Omental fat pad (tissue), 4 donors: ENCODE data around the gene ZNF253. TPM values are rescaled to one million over a fixed set of nuclear protein-coding genes. Genes with fewer than 3 reads are reported as not detected.

ENCODE experiments used
- ATAC-seq: fragments of 150-250 bp; one replicate; pipeline ENCODE4 v1.9.1; 2016; ENCODE audit warnings: mild to moderate bottlenecking, moderate library complexity; ENCODE audit not compliant: low FRiP score
- DNase-seq: peaks from one replicate; pipeline ENCODE4 v3.0.0-alpha.2; 2019; ENCODE audit warnings: low spot score
- total RNA-seq, 4 donors: library from RNA; depleted of rRNA; stranded (reverse); fragments of >200 nt; gene quantifications; one replicate each; pipeline ENCODE4 v1.1.0, GENCODE V29; 2016
- TF ChIP-seq, protein P1 (sequence below), 3 donors: fragments of 450-650 bp; IDR thresholded peaks; one replicate each; pipeline ENCODE4 v1.5.1; 2016 to 2017; ENCODE audit warnings: antibody characterized with exemption in 3 of 3, mild to moderate bottlenecking in 3 of 3, moderate library complexity in 2 of 3

The ZNF253 gene
- total RNA-seq, 4 donors from 2014 or later: 3.0 to 12.8 (median 6.2) TPM

DNA sequence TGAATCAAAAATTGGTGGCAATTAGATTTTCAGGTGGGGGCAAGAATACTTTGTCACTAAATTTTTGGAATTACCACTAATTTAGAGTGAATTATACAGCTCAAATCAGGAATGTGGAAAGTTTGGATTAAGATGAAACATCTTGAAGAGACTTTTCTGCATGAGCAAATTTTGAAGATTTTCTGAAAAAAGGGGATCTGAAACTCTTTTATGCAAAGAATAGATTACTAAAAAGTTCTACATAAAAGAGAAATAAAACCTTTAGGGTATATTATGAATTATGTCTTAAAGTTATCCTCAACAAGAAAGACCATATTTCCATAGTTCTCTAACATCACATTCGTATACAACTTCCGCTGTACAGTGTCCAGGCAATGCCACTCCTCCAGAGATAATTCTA lies 71.7 kb downstream of the ZNF253 start:
- TF ChIP-seq, protein P1, sequence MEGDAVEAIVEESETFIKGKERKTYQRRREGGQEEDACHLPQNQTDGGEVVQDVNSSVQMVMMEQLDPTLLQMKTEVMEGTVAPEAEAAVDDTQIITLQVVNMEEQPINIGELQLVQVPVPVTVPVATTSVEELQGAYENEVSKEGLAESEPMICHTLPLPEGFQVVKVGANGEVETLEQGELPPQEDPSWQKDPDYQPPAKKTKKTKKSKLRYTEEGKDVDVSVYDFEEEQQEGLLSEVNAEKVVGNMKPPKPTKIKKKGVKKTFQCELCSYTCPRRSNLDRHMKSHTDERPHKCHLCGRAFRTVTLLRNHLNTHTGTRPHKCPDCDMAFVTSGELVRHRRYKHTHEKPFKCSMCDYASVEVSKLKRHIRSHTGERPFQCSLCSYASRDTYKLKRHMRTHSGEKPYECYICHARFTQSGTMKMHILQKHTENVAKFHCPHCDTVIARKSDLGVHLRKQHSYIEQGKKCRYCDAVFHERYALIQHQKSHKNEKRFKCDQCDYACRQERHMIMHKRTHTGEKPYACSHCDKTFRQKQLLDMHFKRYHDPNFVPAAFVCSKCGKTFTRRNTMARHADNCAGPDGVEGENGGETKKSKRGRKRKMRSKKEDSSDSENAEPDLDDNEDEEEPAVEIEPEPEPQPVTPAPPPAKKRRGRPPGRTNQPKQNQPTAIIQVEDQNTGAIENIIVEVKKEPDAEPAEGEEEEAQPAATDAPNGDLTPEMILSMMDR (IDR thresholded peaks at IDR 0.05): no peak
- DNase-seq (no peak), ATAC-seq (no peak)

DNA sequence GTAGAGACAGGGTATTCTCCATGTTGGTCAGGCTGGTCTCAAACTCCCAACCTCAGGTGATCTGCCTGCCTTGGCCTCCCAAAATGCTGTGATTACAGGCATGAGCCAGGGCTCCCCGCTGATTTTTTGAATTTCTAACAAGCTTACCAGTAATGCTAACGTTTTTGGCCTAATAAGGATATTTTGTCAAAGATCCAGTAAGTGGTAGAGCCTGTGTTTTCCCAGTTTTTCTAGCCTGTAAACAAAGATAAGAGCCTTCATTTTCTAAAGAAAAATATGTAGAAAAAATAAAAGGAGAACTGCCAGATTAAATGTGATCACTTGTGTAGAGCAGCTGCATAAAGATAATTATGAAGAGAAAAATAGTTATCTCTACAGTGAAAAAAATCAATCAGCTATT lies 72.8 kb downstream of the ZNF253 start:
- ATAC-seq: no peak
- TF ChIP-seq, protein P1 (IDR thresholded peaks at IDR 0.05): no peak
- DNase-seq: no peak

DNA sequence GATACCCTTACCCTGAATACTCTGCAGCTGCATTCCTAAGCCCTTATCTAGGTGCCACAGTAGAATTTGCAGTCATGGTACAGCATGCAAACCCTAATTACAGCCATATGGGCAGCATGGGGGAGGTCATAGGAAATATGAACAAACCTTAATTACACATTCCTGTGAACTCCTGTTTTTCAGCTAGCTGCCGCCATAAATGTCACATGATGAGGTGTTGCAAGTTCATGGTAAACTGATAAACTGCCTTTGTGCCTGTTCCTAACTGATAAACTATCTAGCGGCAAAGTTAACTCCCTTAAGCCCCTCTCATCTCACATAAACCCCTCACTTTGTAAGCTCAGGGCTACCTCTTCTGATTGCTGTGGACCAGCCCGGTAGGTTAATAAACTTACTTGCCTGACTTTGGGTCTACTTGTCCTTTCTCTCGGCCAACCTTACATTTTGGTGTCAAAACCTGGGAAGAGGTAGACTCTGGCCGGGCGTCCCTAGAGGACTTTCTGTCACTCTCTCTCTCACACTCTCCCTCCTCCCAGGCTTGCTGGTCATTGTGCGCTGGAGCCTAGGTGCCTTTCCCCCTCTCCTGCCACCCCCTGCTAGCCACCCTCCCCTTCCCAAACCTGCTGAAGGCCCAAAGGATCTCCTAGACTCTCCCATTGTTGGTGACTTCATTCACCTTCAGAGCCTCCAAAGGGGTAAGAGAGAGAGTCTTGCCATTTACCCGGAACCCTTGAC lies 78.3 kb downstream of the ZNF253 start:
- no peak for DNase-seq
- TF ChIP-seq, protein P1 (IDR thresholded peaks at IDR 0.05): no peak
- no peak for ATAC-seq

Other genes starting within 250 kb of the ZNF253 start
- 10 to 100 TPM in 1 of 4 donors, 1 to 10 TPM in 3; 2.2 to 10.1 (median 3.5) TPM for gene PBX4, start 247.2 kb upstream of the ZNF253 start, total RNA-seq
- gene LPAR2, start 237.7 kb upstream of the ZNF253 start, total RNA-seq: 10 to 100 TPM in 1 of 4 donors, 1 to 10 TPM in 3; 6.5 to 26.0 (median 7.7) TPM
- gene GMIP, start 222.2 kb upstream of the ZNF253 start, total RNA-seq: 10 to 100 TPM in 3 of 4 donors, 1 to 10 TPM in 1; 7.7 to 47.3 (median 18.7) TPM
- 100 to 1,000 TPM; 100 to 255 (median 143) TPM for gene ATP13A1, start 202.2 kb upstream of the ZNF253 start, total RNA-seq
- 1 to 10 TPM; 3.0 to 9.1 (median 6.3) TPM for gene ZNF101, start 197.0 kb upstream of the ZNF253 start, total RNA-seq
- 1 to 10 TPM; 5.0 to 8.5 (median 5.5) TPM for gene ZNF14, start 132.8 kb upstream of the ZNF253 start, total RNA-seq
- 10 to 100 TPM; 20.0 to 47.6 (median 24.0) TPM for gene ZNF506, start 44.1 kb upstream of the ZNF253 start, total RNA-seq
- 1 to 10 TPM; 1.9 to 6.9 (median 4.0) TPM for gene ZNF93, start 35.1 kb downstream of the ZNF253 start, total RNA-seq
- gene ZNF682, start 173.6 kb downstream of the ZNF253 start, total RNA-seq: 1 to 10 TPM; 1.5 to 4.7 (median 2.9) TPM
- 1 to 10 TPM in 3 of 4 donors, under 1 TPM in 1; 0.36 to 4.3 (median 1.7) TPM for gene ZNF90, start 212.1 kb downstream of the ZNF253 start, total RNA-seq